ENCODE results near the gene B4GALT5.

The B4GALT5 gene, protein sequence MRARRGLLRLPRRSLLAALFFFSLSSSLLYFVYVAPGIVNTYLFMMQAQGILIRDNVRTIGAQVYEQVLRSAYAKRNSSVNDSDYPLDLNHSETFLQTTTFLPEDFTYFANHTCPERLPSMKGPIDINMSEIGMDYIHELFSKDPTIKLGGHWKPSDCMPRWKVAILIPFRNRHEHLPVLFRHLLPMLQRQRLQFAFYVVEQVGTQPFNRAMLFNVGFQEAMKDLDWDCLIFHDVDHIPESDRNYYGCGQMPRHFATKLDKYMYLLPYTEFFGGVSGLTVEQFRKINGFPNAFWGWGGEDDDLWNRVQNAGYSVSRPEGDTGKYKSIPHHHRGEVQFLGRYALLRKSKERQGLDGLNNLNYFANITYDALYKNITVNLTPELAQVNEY

GRCh38 chr20:49713753-49714712 lies at the start of gene B4GALT5:
B4GALT5 (minus strand) TSS chr20:49713878; CDS start chr20:49713690, 188 bp downstream.
- DNase-seq = peak; percentile 53

DNA sequence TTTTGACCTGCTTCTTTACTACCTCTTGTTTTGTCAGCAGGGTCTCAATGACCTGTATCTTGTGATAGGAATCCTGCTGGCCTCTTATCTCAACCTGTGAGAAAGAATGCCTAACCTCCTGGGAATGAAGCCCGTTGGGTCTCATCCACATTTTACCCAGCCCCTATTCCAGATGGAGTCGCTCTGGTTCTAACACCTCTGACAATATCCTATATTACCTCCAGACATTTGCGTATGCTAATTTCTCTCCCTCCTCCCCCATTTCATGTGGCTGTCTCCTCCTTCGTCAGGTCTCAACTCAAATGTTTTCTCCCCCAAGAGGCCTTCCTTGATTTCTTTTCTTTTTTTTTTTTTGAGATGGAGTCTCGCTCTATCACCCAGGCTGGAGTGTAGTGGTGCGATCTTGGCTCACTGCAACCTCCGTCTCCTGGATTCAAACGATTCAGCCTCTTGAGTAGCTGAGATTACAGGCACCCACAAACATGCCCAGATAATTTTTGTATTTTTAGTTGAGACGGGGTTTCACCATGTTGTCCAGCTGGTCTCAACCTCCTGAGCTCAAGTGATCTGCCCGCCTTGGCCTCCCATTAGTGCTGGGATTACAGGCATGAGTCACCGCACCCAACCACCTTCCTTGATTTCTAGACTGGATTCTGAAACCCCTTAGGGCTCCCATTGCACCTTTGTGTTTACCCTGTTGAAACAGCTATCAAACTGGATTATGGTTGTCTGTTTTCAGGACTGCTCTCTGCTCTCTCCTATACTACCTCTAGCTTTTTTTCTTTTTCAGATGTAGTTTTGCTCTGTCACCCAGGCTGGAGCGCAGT lies 49.5 kb upstream of the B4GALT5 start:
- DNase-seq = peak; percentile 51

- DNase-seq = peak; percentile 31
Measured at GRCh38 chr20:49761888-49762287, 48.2 kb upstream of the B4GALT5 start.

DNA sequence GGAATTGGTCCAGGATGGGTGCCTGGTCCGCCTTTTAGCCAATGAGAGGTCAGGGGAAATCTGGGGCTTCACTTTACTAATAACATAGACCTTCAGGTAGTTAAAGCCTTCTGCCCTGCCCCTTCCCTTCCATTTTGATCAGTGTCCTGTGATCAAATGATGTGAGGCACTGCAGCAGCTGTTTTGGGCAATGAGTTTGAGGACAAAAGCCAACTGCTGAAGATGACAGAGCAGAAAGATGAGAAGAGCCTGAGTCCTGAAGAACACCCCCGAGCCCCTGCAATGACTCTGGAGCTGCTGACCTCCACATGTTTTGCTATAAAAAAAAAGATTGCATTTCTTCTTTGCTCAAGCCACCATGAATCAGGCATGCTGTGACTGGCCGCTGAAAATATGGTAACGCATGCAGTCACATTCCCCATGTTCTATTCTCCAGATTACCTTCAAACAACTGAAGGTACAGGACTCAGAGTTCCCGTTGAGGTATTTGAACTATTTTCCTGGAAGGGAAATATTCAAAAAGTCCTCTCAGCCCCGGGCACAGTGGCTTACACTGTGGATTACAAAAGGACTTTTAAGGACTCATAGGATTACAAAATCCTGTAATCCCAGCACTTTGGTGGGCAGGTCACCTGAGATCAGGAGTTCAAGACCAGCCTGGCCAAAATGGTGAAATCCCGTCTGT lies 45.7 kb upstream of the B4GALT5 start:
- DNase-seq = no peak

DNA sequence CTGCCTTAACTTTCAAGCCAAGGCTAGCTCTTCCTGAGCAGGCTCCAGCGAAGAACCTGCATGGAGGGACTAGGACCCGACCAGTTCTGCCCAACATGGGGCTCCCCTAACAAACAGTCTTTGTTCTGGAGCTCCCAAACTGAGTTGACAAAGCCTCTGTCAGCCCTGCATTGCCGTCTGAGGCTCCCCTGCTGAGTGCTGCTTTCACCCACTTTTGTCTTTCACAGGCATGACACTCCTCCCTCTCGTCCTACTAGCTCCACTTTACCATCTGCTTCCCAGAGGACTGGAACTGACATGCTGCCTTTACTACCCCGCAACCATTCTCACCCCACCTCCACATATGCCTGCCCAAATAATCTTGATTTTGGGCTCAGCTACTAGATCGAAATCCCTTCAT lies 45.1 kb upstream of the B4GALT5 start:
- DNase-seq = no peak

GRCh38 chr20:49757597-49757996 lies 43.9 kb upstream of the B4GALT5 start:
- no peak for DNase-seq

- no peak for DNase-seq
Measured at GRCh38 chr20:49756241-49756640, 42.6 kb upstream of the B4GALT5 start.

- no peak for DNase-seq
Measured at GRCh38 chr20:49754596-49754995, 40.9 kb upstream of the B4GALT5 start.

DNA sequence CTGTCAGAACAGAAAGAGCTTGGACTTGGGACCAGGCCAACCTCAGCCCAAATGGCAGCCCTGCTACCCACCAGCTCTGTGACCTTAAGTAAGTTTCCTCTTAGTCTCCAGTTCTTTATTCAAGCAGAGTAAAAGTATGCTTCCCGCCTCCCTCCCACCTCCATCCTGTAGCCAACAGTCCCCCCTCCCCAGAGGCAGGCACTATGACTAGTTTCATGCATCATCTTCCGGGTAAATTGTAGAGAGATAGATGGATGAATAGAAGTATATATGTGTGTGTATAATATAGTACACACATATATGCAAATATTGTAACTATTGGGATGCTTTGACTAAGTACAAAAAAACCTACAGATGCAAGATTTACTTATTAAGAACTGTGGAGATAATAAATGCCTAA lies 39.5 kb upstream of the B4GALT5 start:
- DNase-seq = no peak

GRCh38 chr20:49752201-49752903 lies 38.7 kb upstream of the B4GALT5 start:
- no peak for DNase-seq

DNA sequence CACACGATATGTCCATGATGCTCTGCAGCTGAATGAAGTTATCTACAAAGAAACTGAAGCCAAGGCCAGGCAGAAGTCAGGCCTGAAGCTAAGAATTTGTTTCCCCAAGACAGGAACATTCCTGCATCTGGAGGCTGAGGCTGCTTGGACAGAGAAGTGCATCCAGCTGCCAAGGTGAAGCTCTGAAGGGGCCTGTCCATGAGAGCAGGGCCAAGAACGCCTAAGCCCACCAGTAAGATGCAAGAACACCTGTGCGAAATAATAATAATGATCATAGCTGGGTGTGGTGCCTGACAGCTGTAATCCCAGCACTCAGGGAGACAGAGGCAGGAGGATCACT lies 37.7 kb upstream of the B4GALT5 start:
- DNase-seq = no peak

- no peak for DNase-seq
Measured at GRCh38 chr20:49750611-49751396, 37.1 kb upstream of the B4GALT5 start.

DNA sequence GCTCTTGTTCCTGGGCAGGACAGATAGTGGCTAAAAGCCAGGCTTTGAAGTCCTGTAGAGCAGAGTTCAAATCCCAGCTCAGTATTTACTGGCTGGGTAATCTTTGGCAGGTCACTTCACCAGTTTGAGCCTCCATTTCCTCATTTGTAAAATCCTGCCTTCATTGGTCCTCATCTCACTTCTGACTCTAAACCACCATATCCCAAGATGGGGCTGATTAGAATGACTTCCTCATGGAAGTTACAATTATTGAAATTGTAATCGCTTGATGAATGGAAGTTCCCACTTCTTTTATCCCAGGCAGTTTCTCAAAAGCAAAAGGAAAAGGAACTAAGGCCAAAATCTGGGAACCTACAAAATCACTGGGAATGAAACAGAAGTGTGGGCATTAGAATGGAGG lies 35.9 kb upstream of the B4GALT5 start:
- no peak for DNase-seq

DNA sequence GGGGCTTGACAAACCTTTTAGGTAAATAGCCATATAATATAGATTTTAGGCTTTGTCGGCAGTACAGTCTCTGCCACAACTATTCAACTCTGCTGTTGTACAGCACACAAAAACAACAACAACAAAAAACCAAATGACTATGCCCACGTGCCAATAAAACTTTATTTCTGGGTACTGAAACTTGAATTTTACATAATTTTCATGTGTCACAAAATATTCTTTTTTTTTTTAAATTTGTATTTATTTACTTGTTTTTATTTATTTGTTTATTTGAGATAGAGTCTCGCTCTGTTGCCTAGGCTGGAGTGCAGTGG lies 34.8 kb upstream of the B4GALT5 start:
- no peak for DNase-seq

DNA sequence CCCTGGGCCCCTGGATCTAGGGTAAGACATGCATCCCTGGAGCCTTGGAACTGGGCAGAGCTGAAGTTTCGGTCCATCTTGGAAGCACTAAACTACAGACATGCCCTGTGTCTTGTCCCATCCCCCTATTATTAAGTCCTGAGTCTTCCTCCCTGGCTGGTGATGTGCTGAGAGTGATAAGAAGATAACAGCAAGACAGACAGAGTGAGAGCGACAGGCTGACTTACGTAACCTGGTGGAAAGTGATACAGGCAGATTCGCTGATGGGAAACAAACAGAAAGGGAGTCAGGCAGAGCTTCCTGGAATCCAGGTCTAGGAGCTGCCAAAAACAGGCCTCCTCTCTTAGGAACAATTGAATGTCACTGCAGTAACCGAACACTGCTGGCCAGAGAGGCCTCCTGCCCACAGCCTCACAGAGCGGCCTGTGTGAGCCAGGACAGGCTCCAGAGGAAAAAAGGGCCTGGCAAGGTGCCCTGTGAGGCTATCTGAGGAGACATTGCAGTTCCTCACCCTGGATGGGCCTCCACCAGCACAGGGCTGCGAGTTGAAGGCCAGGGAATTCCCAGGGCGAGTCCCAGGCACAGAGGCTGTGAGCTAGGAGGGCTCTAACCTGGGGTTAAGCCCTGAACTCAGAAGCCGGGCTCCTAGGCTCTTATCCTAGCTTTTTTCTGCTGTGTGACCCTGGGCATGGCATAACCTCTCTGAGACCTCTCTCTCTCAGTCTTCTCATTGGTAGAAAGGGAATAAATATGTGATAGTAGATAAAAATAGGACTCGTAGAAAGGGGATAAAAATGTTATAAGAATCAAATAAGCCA lies 34.2 kb upstream of the B4GALT5 start:
- peak; percentile 29 for DNase-seq

- DNase-seq = peak; percentile 32
Measured at GRCh38 chr20:49742948-49743347, 29.3 kb upstream of the B4GALT5 start.

GRCh38 chr20:49741977-49742376 lies 28.3 kb upstream of the B4GALT5 start:
- DNase-seq = no peak

- no peak for DNase-seq
Measured at GRCh38 chr20:49740807-49741206, 27.1 kb upstream of the B4GALT5 start.

GRCh38 chr20:49739042-49739441 lies 25.4 kb upstream of the B4GALT5 start:
- DNase-seq = no peak

GRCh38 chr20:49737260-49737659 lies 23.6 kb upstream of the B4GALT5 start:
- no peak for DNase-seq

Data from NCI-H226 (cell line).